HG03558 (cell line): ENCODE results near the gene COX10.

Experiments used
- ATAC-seq: cut with Tn5 transposase; IDR thresholded peaks from one replicate; pipeline ENCODE4 v1.9.1; 2021; ENCODE audit warnings: moderate number of reproducible peaks; ENCODE audit not compliant: unreplicated experiment; ENCODE audit errors: extremely low read depth

COX10 gene

GRCh38 chr17:14116263-14117024 is 47.1 kb downstream of the COX10 start:
- no peak for ATAC-seq

GRCh38 chr17:14118951-14119350 is 49.6 kb downstream of the COX10 start:
- ATAC-seq, result peak; percentile 66

GRCh38 chr17:14119546-14119945 is 50.2 kb downstream of the COX10 start:
- ATAC-seq, result no peak

GRCh38 chr17:14121952-14122351 is 52.6 kb downstream of the COX10 start:
- no peak for ATAC-seq

- ATAC-seq, result no peak
These were observed 54.4 kb downstream of the COX10 start for GRCh38 chr17:14123619-14124278.

- no peak for ATAC-seq
These were observed 55.5 kb downstream of the COX10 start for GRCh38 chr17:14124854-14125253.

GRCh38 chr17:14125518-14126137 is 56.3 kb downstream of the COX10 start:
- ATAC-seq, result no peak

GRCh38 chr17:14133104-14133503 is 63.8 kb downstream of the COX10 start:
- ATAC-seq, result no peak

GRCh38 chr17:14134456-14134855 is 65.2 kb downstream of the COX10 start:
- no peak for ATAC-seq

GRCh38 chr17:14135906-14136590 is 66.7 kb downstream of the COX10 start:
- ATAC-seq, result no peak

- ATAC-seq, result no peak
These were observed 69.3 kb downstream of the COX10 start for GRCh38 chr17:14138649-14139048.

GRCh38 chr17:14143688-14144087 is 74.4 kb downstream of the COX10 start:
- ATAC-seq, result no peak

- ATAC-seq, result no peak
These were observed 75.2 kb downstream of the COX10 start for GRCh38 chr17:14144508-14144907.

- no peak for ATAC-seq
These were observed 80.4 kb downstream of the COX10 start for GRCh38 chr17:14149751-14150150.

GRCh38 chr17:14150619-14151018 is 81.3 kb downstream of the COX10 start:
- ATAC-seq, result no peak

- no peak for ATAC-seq
These were observed 83.4 kb downstream of the COX10 start for GRCh38 chr17:14152721-14153120.

- no peak for ATAC-seq
These were observed 84.1 kb downstream of the COX10 start for GRCh38 chr17:14153374-14153773.

GRCh38 chr17:14156689-14157088 is 87.4 kb downstream of the COX10 start:
- ATAC-seq, result no peak

GRCh38 chr17:14157822-14158221 is 88.5 kb downstream of the COX10 start:
- no peak for ATAC-seq

GRCh38 chr17:14158707-14159106 is 89.4 kb downstream of the COX10 start:
- no peak for ATAC-seq

GRCh38 chr17:14161419-14161818 is 92.1 kb downstream of the COX10 start:
- ATAC-seq, result no peak
